SK-N-SH (cell line): ENCODE data around the gene STOML2. TPM values are rescaled to one million over a fixed set of nuclear protein-coding genes. Genes with fewer than 3 reads are reported as not detected.

Source experiments
- CTCF ChIA-PET: fragments of 300-600, 350-600 bp; formaldehyde crosslinking; extraction: SDS; loops from one replicate; lab custom pipeline; 2021; lab: Yijun Ruan, JAX
- POLR2A ChIA-PET: fragments of 350-600 bp; sonication (Branson Sonifier 250); formaldehyde crosslinking; extraction: SDS; loops from one replicate; lab custom pipeline; 2020; ENCODE audit warnings: antibody characterized with exemption, inconsistent platforms; lab: Yijun Ruan, JAX
- DNase-seq: peaks from one replicate; pipeline ENCODE4 v3.0.0; 2012
- H2AFZ ChIP-seq: fragments of 200-600 bp; sonication (generic); 2 replicates; pipeline ENCODE4 v1.8.1; 2016; ENCODE audit warnings: antibody characterized with exemption, mild to moderate bottlenecking, low read depth
- H3F3A ChIP-seq: fragments of 200-600 bp; sonication (generic); replicated peaks from 2 replicates; pipeline ENCODE3; 2016; ENCODE audit warnings: antibody characterized with exemption, mild to moderate bottlenecking; ENCODE audit not compliant: insufficient read depth
- H3K27ac ChIP-seq, 2 experiments: fragments of 200-500 bp in 1 of 2; fragments of 200-600 bp in 1 of 2; sonication (Bioruptor generic) in 1 of 2; sonication (generic), shearing (Covaris generic) in 1 of 2; 2 replicates each; pipeline versions ENCODE4 v1.5.1 to v1.6.1; 2014 to 2016; ENCODE audit warnings: low read depth in 2 of 2, inconsistent platforms in 1 of 2, low read length in 1 of 2, mild to moderate bottlenecking in 1 of 2, mixed read lengths in 1 of 2
- H3K27me3 ChIP-seq: fragments of 200-600 bp; sonication (generic), shearing (Covaris generic); 2 replicates; pipeline ENCODE4 v1.6.1; 2016; ENCODE audit warnings: mixed run types; ENCODE audit not compliant: insufficient read depth
- H3K36me3 ChIP-seq, 2 experiments: fragments of 200-500 bp in 1 of 2; fragments of 200-600 bp in 1 of 2; sonication (Bioruptor generic) in 1 of 2; sonication (generic) in 1 of 2; replicated peaks in 1 of 2; 2 replicates each; pipeline versions ENCODE3 to v1.5.1; 2014 to 2016; ENCODE audit warnings: low read length in 1 of 2, mild to moderate bottlenecking in 1 of 2; ENCODE audit not compliant: insufficient read depth in 2 of 2, control insufficient read depth in 1 of 2
- H3K4me1 ChIP-seq, 2 experiments: fragments of 200-500 bp in 1 of 2; fragments of 200-600 bp in 1 of 2; sonication (Bioruptor generic) in 1 of 2; sonication (generic), shearing (Covaris generic) in 1 of 2; 2 replicates each; pipeline versions ENCODE4 v1.5.1 to v1.6.1; 2014 to 2016; ENCODE audit warnings: low read depth in 1 of 2, low read length in 1 of 2, mixed run types in 1 of 2; ENCODE audit not compliant: insufficient read depth in 2 of 2, control insufficient read depth in 1 of 2
- H3K4me2 ChIP-seq: fragments of 200-600 bp; sonication (generic), shearing (Covaris generic); 2 replicates; pipeline ENCODE4 v1.6.1; 2017; ENCODE audit warnings: mixed run types
- H3K4me3 ChIP-seq, 2 experiments: fragments of 200-500 bp in 1 of 2; fragments of 200-600 bp in 1 of 2; sonication (Bioruptor generic) in 1 of 2; sonication (generic), shearing (Covaris generic) in 1 of 2; 2 replicates each; pipeline versions ENCODE4 v1.5.1 to v1.8.1; 2014 to 2016; ENCODE audit warnings: low read depth in 2 of 2, inconsistent platforms in 1 of 2, low read length in 1 of 2, mild to moderate bottlenecking in 1 of 2, mixed read lengths in 1 of 2, moderate library complexity in 1 of 2
- H3K79me2 ChIP-seq: fragments of 200-600 bp; sonication (generic); 2 replicates; pipeline ENCODE4 v1.8.1; 2017; ENCODE audit warnings: mild to moderate bottlenecking; ENCODE audit not compliant: insufficient read depth
- H3K9ac ChIP-seq: fragments of 200-600 bp; sonication (generic); 2 replicates; pipeline ENCODE4 v1.6.1; 2017; ENCODE audit warnings: mixed run types
- H3K9me2 ChIP-seq: fragments of 200-600 bp; sonication (generic); 2 replicates; pipeline ENCODE4 v1.6.1; 2017; ENCODE audit warnings: mixed run types
- H3K9me3 ChIP-seq: fragments of 200-600 bp; sonication (generic); 2 replicates; pipeline ENCODE4 v1.6.1; 2017; ENCODE audit warnings: mixed run types, mild to moderate bottlenecking, moderate library complexity
- H4K20me1 ChIP-seq: fragments of 200-600 bp; sonication (generic); 2 replicates; pipeline ENCODE4 v1.6.1; 2017; ENCODE audit warnings: mild to moderate bottlenecking, mixed run types; ENCODE audit not compliant: insufficient read depth
- EP300 ChIP-seq, 2 experiments: IDR thresholded peaks; 2 replicates each; pipeline versions ENCODE4 v1.4.0 to v1.6.1; 2012; ENCODE audit warnings: borderline replicate concordance in 1 of 2, low read depth in 1 of 2, low read length in 1 of 2
- GATA2 ChIP-seq: sonication (generic); formaldehyde crosslinking; IDR thresholded peaks from 2 replicates; pipeline ENCODE4 v1.5.0; 2020; ENCODE audit warnings: mild to moderate bottlenecking, missing genetic modification reagents
- MAX ChIP-seq: IDR thresholded peaks from 2 replicates; pipeline ENCODE4 v1.4.0; 2012; ENCODE audit warnings: low read depth
- MEF2A ChIP-seq: IDR thresholded peaks from 2 replicates; pipeline ENCODE4 v1.4.0; 2012; ENCODE audit warnings: low read depth, borderline replicate concordance
- MXI1 ChIP-seq: IDR thresholded peaks from 2 replicates; pipeline ENCODE4 v1.6.1; 2012; ENCODE audit warnings: mild to moderate bottlenecking, low read depth, low read length, improper control_type of control experiment
- NFIC ChIP-seq: IDR thresholded peaks from 2 replicates; pipeline ENCODE4 v1.4.0; 2012; ENCODE audit warnings: borderline replicate concordance
- NRF1 ChIP-seq: IDR thresholded peaks from 2 replicates; pipeline ENCODE4 v1.6.1; 2012; ENCODE audit warnings: low read depth, mild to moderate bottlenecking, low read length
- POLR2AphosphoS5 ChIP-seq: IDR thresholded peaks from 2 replicates; pipeline ENCODE4 v1.6.1; 2012; ENCODE audit warnings: low read depth, low read length
- REST ChIP-seq: IDR thresholded peaks from 2 replicates; pipeline ENCODE4 v1.6.1; 2012; ENCODE audit warnings: mild to moderate bottlenecking, low read depth, low read length, moderate library complexity
- SIN3A ChIP-seq: IDR thresholded peaks from 2 replicates; pipeline ENCODE4 v1.6.1; 2012; ENCODE audit warnings: low read depth, mild to moderate bottlenecking, low read length, moderate library complexity, borderline replicate concordance
- TCF12 ChIP-seq: IDR thresholded peaks from 2 replicates; pipeline ENCODE4 v1.4.0; 2012
- TEAD4 ChIP-seq: IDR thresholded peaks from 2 replicates; pipeline ENCODE4 v1.4.0; 2012; ENCODE audit warnings: mild to moderate bottlenecking, borderline replicate concordance; ENCODE audit not compliant: insufficient read depth
- YY1 ChIP-seq: IDR thresholded peaks from 2 replicates; pipeline ENCODE4 v1.4.0; 2012; ENCODE audit warnings: low read depth, mild to moderate bottlenecking
- WGBS: methylation state at CpG from one replicate; pipeline ENCODE4 v1.1.6; 2017; ENCODE audit warnings: low lambda C conversion rate; 5-methylcytosine and 5-hydroxymethylcytosine counted together
- polyA plus RNA-seq, 3 experiments: library from polyadenylated mRNA; depleted of rRNA; stranded (reverse); fragments of >200 nt; gene quantifications; 2 replicates each; pipeline ENCODE4 v1.2.3, GENCODE V29; 2012
- TF ChIP-seq, protein P1 (sequence below): fragments of 200-600 bp; sonication (generic); IDR thresholded peaks from 2 replicates; pipeline ENCODE4 v1.6.1; 2017; ENCODE audit warnings: antibody characterized with exemption, mild to moderate bottlenecking, moderate library complexity

Gene STOML2
- polyA plus RNA-seq, 1 of the 3 experiments (the other 2 are of a cell fraction), result 232 TPM

- Histone ChIP-seq H2AFZ (no peak overlapping the region), H3K4me3 (peak overlapping the region; percentile 89 to 97), H3K9me2 (no peaks in the 10 kb centered on the region), H3K4me1 (peaks cover 21 to 22% of the 10 kb centered on the region in 2 experiments), H3K79me2 (peaks cover 58% of the 10 kb centered on the region), H3K27me3 (no peaks in the 10 kb centered on the region), H4K20me1 (peaks cover 61% of the 10 kb centered on the region), H3K9ac (peak overlapping the region; percentile 100), H3K4me2 (peak overlapping the region; percentile 95), H3F3A (peaks cover 24% of the 10 kb centered on the region), H3K36me3 (peaks cover 36 to 47% of the 10 kb centered on the region in 2 experiments), H3K27ac (peak overlapping the region; percentile 97 to 100), H3K9me3 (no peaks in the 10 kb centered on the region)
- CTCF ChIA-PET, result interaction anchor here (0.9 to 3.2 kb wide), 8 partner anchors 9 to 171 kb away, joined by 3 to 19 read pairs (median 4); partner anchors contain the start of genes FANCG and PIGO
- no peak for DNase-seq
- POLR2A ChIA-PET, result interaction anchor here (0.6 to 2.6 kb wide), 17 partner anchors 9 to 500 kb away, joined by 3 to 16 read pairs (median 4); partner anchors contain the start of genes DNAJB5, FANCG, PIGO and STOML2
- 2% methylated on average over 19 of the region's 20 CpGs for WGBS
- TF ChIP-seq YY1, result no peak
- TF ChIP-seq REST, result no peak
- no peak for TF ChIP-seq MEF2A
- no peak for TF ChIP-seq NFIC
- no peak for TF ChIP-seq TEAD4
- no peak for TF ChIP-seq NRF1
- no peak for TF ChIP-seq EP300 (IDR thresholded peaks at IDR 0.05; ENCODE audit: borderline replicate concordance in 1 of 2, low read depth in 1 of 2, low read length in 1 of 2)
- no peak for TF ChIP-seq TCF12
- no peak for TF ChIP-seq MXI1
- no peak for TF ChIP-seq POLR2AphosphoS5
- TF ChIP-seq GATA2 (CRISPR knock-in tag), result no peak
- TF ChIP-seq MAX, result no peak
- TF ChIP-seq SIN3A, result no peak
- TF ChIP-seq, protein P1, sequence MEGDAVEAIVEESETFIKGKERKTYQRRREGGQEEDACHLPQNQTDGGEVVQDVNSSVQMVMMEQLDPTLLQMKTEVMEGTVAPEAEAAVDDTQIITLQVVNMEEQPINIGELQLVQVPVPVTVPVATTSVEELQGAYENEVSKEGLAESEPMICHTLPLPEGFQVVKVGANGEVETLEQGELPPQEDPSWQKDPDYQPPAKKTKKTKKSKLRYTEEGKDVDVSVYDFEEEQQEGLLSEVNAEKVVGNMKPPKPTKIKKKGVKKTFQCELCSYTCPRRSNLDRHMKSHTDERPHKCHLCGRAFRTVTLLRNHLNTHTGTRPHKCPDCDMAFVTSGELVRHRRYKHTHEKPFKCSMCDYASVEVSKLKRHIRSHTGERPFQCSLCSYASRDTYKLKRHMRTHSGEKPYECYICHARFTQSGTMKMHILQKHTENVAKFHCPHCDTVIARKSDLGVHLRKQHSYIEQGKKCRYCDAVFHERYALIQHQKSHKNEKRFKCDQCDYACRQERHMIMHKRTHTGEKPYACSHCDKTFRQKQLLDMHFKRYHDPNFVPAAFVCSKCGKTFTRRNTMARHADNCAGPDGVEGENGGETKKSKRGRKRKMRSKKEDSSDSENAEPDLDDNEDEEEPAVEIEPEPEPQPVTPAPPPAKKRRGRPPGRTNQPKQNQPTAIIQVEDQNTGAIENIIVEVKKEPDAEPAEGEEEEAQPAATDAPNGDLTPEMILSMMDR, result no peak
These were observed 31.8 kb downstream of the STOML2 start for GRCh38 chr9:35070823-35071813.
